GM23338 (cell line): ENCODE measurements around the gene REELD1. TPM values are rescaled to one million over a fixed set of nuclear protein-coding genes. Genes with fewer than 3 reads are reported as not detected.

Experiments
- ATAC-seq: fragments of 200-7000 bp; cut with Tn5 transposase; 3 replicates; pipeline ENCODE4 v1.9.1; 2020
- DNase-seq: peaks from one replicate; pipeline ENCODE4 v3.0.0-alpha.2; 2015; ENCODE audit warnings: low spot score
- H2AFZ ChIP-seq: fragments of 200-600 bp; sonication (generic); 2 replicates; pipeline ENCODE4 v1.8.0; 2016; ENCODE audit warnings: antibody characterized with exemption, mild to moderate bottlenecking, moderate library complexity
- H3F3A ChIP-seq: fragments of 200-600 bp; sonication (generic); replicated peaks from 2 replicates; pipeline ENCODE4 v1.8.0; 2017; ENCODE audit warnings: antibody characterized with exemption, mixed run types, low read depth
- H3K27ac ChIP-seq: fragments of 200-600 bp; sonication (generic); 2 replicates; pipeline ENCODE4 v1.6.1; 2016; ENCODE audit warnings: low read depth
- H3K27me3 ChIP-seq: fragments of 200-600 bp; sonication (generic); 2 replicates; pipeline ENCODE4 v1.8.0; 2016; ENCODE audit warnings: mild to moderate bottlenecking, mixed run types, moderate library complexity; ENCODE audit not compliant: insufficient read depth
- H3K36me3 ChIP-seq: fragments of 200-600 bp; sonication (generic); 2 replicates; pipeline ENCODE4 v1.8.0; 2016; ENCODE audit warnings: mild to moderate bottlenecking; ENCODE audit not compliant: insufficient read depth
- H3K4me1 ChIP-seq: fragments of 200-600 bp; sonication (generic); 2 replicates; pipeline ENCODE4 v1.8.0; 2016; ENCODE audit warnings: mild to moderate bottlenecking, moderate library complexity; ENCODE audit not compliant: insufficient read depth
- H3K4me2 ChIP-seq: fragments of 200-600 bp; sonication (generic); 2 replicates; pipeline ENCODE4 v1.7.1; 2017; ENCODE audit warnings: mixed run types
- H3K4me3 ChIP-seq: fragments of 200-600 bp; sonication (generic); 2 replicates; pipeline ENCODE4 v1.6.1; 2016; ENCODE audit warnings: mixed run types
- H3K79me2 ChIP-seq: fragments of 200-600 bp; sonication (generic); replicated peaks from 2 replicates; pipeline ENCODE4 v1.8.0; 2017; ENCODE audit warnings: mild to moderate bottlenecking; ENCODE audit not compliant: insufficient read depth
- H3K9me2 ChIP-seq: fragments of 200-600 bp; sonication (generic); 2 replicates; pipeline ENCODE4 v1.8.0; 2017; ENCODE audit not compliant: insufficient read depth
- H4K20me1 ChIP-seq: fragments of 200-600 bp; sonication (generic); replicated peaks from 2 replicates; pipeline ENCODE4 v1.8.0; 2017; ENCODE audit warnings: mild to moderate bottlenecking; ENCODE audit not compliant: insufficient read depth
- H3K27ac Mint-ChIP-seq: 2 replicates; pipeline ENCODE4 v1.8.0; 2020; ENCODE audit warnings: inconsistent platforms, mild to moderate bottlenecking, moderate library complexity, mixed read lengths
- H3K27me3 Mint-ChIP-seq: 3 replicates; pipeline ENCODE4 v1.8.0; 2022; ENCODE audit warnings: low read depth, mild to moderate bottlenecking, moderate library complexity, mixed read lengths, inconsistent platforms; ENCODE audit not compliant: insufficient read depth, poor library complexity
- H3K36me3 Mint-ChIP-seq: 3 replicates; pipeline ENCODE4 v1.8.0; 2021; ENCODE audit warnings: low read depth, mild to moderate bottlenecking, inconsistent platforms, moderate library complexity, mixed read lengths
- H3K4me1 Mint-ChIP-seq: 3 replicates; pipeline ENCODE4 v1.8.0; 2020; ENCODE audit warnings: mild to moderate bottlenecking, inconsistent platforms, mixed read lengths
- H3K4me3 Mint-ChIP-seq: 3 replicates; pipeline ENCODE4 v1.8.0; 2021; ENCODE audit warnings: moderate library complexity, mild to moderate bottlenecking, inconsistent platforms, mixed read lengths
- H3K9me3 Mint-ChIP-seq: 3 replicates; pipeline ENCODE4 v1.8.0; 2020; ENCODE audit warnings: moderate library complexity, mild to moderate bottlenecking, inconsistent platforms, mixed read lengths
- CREB1 ChIP-seq: fragments of 250-450 bp; sonication (Bioruptor Pico); IDR thresholded peaks from 2 replicates; pipeline ENCODE4 v1.5.0; 2020; ENCODE audit warnings: low read depth, mild to moderate bottlenecking, moderate library complexity
- CTCF ChIP-seq, 2 experiments: fragments of 200-600 bp in 1 of 2; sonication (generic) in 1 of 2; conservative IDR thresholded peaks; 2 replicates each; pipeline versions ENCODE4 v1.5.1 to v1.6.1; 2016 to 2017; ENCODE audit warnings: antibody characterized with exemption in 2 of 2, low read depth in 2 of 2, mild to moderate bottlenecking in 2 of 2, moderate library complexity in 1 of 2
- ETS1 ChIP-seq: IDR thresholded peaks from 2 replicates; pipeline ENCODE4 v1.6.1; 2016; ENCODE audit warnings: antibody characterized with exemption
- EZH2 ChIP-seq: fragments of 200-600 bp; sonication (generic); IDR thresholded peaks from one replicate; pipeline ENCODE4 v1.8.0; 2017; ENCODE audit warnings: antibody characterized with exemption, mild to moderate bottlenecking, low read depth; ENCODE audit not compliant: unreplicated experiment
- EZH2phosphoT487 ChIP-seq: fragments of 200-600 bp; sonication (generic); IDR thresholded peaks from one replicate; pipeline ENCODE4 v1.8.1; 2018; ENCODE audit warnings: antibody characterized with exemption; ENCODE audit not compliant: unreplicated experiment
- JUNB ChIP-seq: IDR thresholded peaks from one replicate; pipeline ENCODE4 v1.6.1; 2016; ENCODE audit warnings: antibody characterized with exemption; ENCODE audit not compliant: unreplicated experiment
- NANOG ChIP-seq: IDR thresholded peaks from 2 replicates; pipeline ENCODE4 v1.6.1; 2016; ENCODE audit warnings: antibody characterized with exemption, borderline replicate concordance
- POLR2AphosphoS5 ChIP-seq: IDR thresholded peaks from 2 replicates; pipeline ENCODE4 v1.6.1; 2016; ENCODE audit warnings: antibody characterized with exemption, low read depth
- STAT1 ChIP-seq: IDR thresholded peaks from one replicate; pipeline ENCODE4 v1.6.1; 2016; ENCODE audit warnings: antibody characterized with exemption; ENCODE audit not compliant: unreplicated experiment
- ZNF114 ChIP-seq: fragments of 250-450 bp; sonication (Bioruptor Pico); IDR thresholded peaks from 2 replicates; pipeline ENCODE4 v1.5.0; 2020; ENCODE audit warnings: mild to moderate bottlenecking, moderate library complexity
- ZNF331 ChIP-seq: fragments of 250-450 bp; sonication (Bioruptor Pico); IDR thresholded peaks from 2 replicates; pipeline ENCODE4 v1.5.0; 2020; ENCODE audit warnings: low read depth, mild to moderate bottlenecking, moderate library complexity
- polyA plus RNA-seq: library from polyadenylated mRNA; unstranded; fragments of >200 nt; fragmentation: Nextera tagmentation; extraction: Ambion mirVana; gene quantifications from 2 replicates; pipeline ENCODE4 v1.2.1, GENCODE V29; 2016
- total RNA-seq: library from RNA; depleted of rRNA; stranded (reverse); fragments of >200 nt; shearing (Covaris generic); gene quantifications from 2 replicates; pipeline ENCODE4 v1.2.3, GENCODE V29; 2014
- TF ChIP-seq, protein P1 (sequence below): fragments of 250-450 bp; sonication (Bioruptor Pico); IDR thresholded peaks from 2 replicates; pipeline ENCODE4 v1.5.0; 2020; ENCODE audit warnings: mild to moderate bottlenecking, moderate library complexity
- TF ChIP-seq, protein P2 (sequence below): IDR thresholded peaks from one replicate; pipeline ENCODE4 v1.6.1; 2018; ENCODE audit warnings: antibody characterized with exemption; ENCODE audit not compliant: unreplicated experiment

Gene REELD1
- total and polyA plus RNA-seq, 2 experiments from 2014 or later = 0.19 TPM; not detected in 1

DNA sequence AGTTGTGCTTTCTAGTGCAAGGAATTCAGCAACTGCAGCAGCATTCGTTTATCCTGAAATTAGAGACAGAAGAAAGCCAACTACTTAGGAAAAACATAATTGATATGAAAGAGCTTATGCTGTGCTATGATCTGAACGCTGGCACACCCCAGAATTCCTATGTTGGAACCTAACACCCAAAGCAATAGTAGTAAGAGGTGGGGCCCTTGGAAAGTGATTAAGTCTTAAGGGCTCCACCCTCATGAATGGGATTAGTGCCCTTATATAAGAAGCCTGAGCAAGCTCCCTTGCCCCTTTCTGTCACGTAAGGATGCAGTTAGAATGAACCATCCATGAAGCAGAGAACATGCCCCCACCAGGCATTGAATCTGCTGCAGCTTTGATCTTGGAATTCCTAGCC, 44.2 kb upstream of the REELD1 start:
- TF ChIP-seq, protein P1, sequence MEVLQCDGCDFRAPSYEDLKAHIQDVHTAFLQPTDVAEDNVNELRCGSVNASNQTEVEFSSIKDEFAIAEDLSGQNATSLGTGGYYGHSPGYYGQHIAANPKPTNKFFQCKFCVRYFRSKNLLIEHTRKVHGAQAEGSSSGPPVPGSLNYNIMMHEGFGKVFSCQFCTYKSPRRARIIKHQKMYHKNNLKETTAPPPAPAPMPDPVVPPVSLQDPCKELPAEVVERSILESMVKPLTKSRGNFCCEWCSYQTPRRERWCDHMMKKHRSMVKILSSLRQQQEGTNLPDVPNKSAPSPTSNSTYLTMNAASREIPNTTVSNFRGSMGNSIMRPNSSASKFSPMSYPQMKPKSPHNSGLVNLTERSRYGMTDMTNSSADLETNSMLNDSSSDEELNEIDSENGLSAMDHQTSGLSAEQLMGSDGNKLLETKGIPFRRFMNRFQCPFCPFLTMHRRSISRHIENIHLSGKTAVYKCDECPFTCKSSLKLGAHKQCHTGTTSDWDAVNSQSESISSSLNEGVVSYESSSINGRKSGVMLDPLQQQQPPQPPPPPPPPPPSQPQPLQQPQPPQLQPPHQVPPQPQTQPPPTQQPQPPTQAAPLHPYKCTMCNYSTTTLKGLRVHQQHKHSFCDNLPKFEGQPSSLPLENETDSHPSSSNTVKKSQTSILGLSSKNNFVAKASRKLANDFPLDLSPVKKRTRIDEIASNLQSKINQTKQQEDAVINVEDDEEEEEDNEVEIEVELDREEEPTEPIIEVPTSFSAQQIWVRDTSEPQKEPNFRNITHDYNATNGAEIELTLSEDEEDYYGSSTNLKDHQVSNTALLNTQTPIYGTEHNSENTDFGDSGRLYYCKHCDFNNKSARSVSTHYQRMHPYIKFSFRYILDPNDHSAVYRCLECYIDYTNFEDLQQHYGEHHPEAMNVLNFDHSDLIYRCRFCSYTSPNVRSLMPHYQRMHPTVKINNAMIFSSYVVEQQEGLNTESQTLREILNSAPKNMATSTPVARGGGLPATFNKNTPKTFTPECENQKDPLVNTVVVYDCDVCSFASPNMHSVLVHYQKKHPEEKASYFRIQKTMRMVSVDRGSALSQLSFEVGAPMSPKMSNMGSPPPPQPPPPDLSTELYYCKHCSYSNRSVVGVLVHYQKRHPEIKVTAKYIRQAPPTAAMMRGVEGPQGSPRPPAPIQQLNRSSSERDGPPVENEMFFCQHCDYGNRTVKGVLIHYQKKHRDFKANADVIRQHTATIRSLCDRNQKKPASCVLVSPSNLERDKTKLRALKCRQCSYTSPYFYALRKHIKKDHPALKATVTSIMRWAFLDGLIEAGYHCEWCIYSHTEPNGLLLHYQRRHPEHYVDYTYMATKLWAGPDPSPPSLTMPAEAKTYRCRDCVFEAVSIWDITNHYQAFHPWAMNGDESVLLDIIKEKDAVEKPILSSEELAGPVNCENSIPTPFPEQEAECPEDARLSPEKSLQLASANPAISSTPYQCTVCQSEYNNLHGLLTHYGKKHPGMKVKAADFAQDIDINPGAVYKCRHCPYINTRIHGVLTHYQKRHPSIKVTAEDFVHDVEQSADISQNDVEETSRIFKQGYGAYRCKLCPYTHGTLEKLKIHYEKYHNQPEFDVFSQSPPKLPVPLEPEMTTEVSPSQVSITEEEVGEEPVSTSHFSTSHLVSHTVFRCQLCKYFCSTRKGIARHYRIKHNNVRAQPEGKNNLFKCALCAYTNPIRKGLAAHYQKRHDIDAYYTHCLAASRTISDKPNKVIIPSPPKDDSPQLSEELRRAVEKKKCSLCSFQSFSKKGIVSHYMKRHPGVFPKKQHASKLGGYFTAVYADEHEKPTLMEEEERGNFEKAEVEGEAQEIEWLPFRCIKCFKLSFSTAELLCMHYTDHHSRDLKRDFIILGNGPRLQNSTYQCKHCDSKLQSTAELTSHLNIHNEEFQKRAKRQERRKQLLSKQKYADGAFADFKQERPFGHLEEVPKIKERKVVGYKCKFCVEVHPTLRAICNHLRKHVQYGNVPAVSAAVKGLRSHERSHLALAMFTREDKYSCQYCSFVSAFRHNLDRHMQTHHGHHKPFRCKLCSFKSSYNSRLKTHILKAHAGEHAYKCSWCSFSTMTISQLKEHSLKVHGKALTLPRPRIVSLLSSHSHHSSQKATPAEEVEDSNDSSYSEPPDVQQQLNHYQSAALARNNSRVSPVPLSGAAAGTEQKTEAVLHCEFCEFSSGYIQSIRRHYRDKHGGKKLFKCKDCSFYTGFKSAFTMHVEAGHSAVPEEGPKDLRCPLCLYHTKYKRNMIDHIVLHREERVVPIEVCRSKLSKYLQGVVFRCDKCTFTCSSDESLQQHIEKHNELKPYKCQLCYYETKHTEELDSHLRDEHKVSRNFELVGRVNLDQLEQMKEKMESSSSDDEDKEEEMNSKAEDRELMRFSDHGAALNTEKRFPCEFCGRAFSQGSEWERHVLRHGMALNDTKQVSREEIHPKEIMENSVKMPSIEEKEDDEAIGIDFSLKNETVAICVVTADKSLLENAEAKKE (CRISPR knock-in tag) = no peak
- no peak for TF ChIP-seq ZNF331 (CRISPR knock-in tag)
- TF ChIP-seq ZNF114 = no peak
- TF ChIP-seq, protein P2, sequence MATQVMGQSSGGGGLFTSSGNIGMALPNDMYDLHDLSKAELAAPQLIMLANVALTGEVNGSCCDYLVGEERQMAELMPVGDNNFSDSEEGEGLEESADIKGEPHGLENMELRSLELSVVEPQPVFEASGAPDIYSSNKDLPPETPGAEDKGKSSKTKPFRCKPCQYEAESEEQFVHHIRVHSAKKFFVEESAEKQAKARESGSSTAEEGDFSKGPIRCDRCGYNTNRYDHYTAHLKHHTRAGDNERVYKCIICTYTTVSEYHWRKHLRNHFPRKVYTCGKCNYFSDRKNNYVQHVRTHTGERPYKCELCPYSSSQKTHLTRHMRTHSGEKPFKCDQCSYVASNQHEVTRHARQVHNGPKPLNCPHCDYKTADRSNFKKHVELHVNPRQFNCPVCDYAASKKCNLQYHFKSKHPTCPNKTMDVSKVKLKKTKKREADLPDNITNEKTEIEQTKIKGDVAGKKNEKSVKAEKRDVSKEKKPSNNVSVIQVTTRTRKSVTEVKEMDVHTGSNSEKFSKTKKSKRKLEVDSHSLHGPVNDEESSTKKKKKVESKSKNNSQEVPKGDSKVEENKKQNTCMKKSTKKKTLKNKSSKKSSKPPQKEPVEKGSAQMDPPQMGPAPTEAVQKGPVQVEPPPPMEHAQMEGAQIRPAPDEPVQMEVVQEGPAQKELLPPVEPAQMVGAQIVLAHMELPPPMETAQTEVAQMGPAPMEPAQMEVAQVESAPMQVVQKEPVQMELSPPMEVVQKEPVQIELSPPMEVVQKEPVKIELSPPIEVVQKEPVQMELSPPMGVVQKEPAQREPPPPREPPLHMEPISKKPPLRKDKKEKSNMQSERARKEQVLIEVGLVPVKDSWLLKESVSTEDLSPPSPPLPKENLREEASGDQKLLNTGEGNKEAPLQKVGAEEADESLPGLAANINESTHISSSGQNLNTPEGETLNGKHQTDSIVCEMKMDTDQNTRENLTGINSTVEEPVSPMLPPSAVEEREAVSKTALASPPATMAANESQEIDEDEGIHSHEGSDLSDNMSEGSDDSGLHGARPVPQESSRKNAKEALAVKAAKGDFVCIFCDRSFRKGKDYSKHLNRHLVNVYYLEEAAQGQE = no peak
- no peak for TF ChIP-seq STAT1
- no peak for TF ChIP-seq ETS1
- no peak for TF ChIP-seq CTCF (conservative IDR thresholded peaks at IDR 0.05; ENCODE audit: low read depth in 2 of 2)
- no peak for TF ChIP-seq POLR2AphosphoS5
- TF ChIP-seq EZH2 = no peak
- TF ChIP-seq NANOG = no peak
- no peak for TF ChIP-seq CREB1 (CRISPR knock-in tag)
- no peak for TF ChIP-seq EZH2phosphoT487
- no peak for TF ChIP-seq JUNB
- H3K36me3 Mint-ChIP-seq = no peaks in the 10 kb centered on the region
- H3K9me3 Mint-ChIP-seq = no peaks in the 10 kb centered on the region
- no peaks in the 10 kb centered on the region for H3F3A ChIP-seq
- H3K4me1 Mint-ChIP-seq = 0 out of 3 replicates have a peak, but pooled peaks cover under 1% of the 10 kb centered on the region
- ATAC-seq (no peak), DNase-seq (no peak)
- no peaks in the 10 kb centered on the region for H3K36me3 ChIP-seq
- no peaks in the 10 kb centered on the region for H4K20me1 ChIP-seq
- H3K4me1 ChIP-seq = no peaks in the 10 kb centered on the region
- H3K4me3 Mint-ChIP-seq = no peak overlapping the region
- H3K4me2 ChIP-seq = no peak overlapping the region
- H2AFZ ChIP-seq = peak overlapping the region; percentile 63
- H3K4me3 ChIP-seq = no peak overlapping the region
- H3K27me3 Mint-ChIP-seq = no peaks in the 10 kb centered on the region
- no peaks in the 10 kb centered on the region for H3K79me2 ChIP-seq
- H3K27me3 ChIP-seq = no peaks in the 10 kb centered on the region
- H3K9me2 ChIP-seq = no peaks in the 10 kb centered on the region
- no peak overlapping the region for H3K27ac ChIP-seq
- no peak overlapping the region for H3K27ac Mint-ChIP-seq
